GM12801 (cell line): ENCODE measurements around the gene ANTXRL.

Source experiments
- TF ChIP-seq, protein P1 (sequence below): IDR thresholded peaks from one replicate; pipeline ENCODE4 v1.5.1; 2011; ENCODE audit warnings: control low read depth; ENCODE audit not compliant: insufficient read length; ENCODE audit errors: extremely low read depth

Gene ANTXRL

GRCh38 chr10:46293228-46293627, 6.4 kb downstream of the ANTXRL start:
- TF ChIP-seq, protein P1, sequence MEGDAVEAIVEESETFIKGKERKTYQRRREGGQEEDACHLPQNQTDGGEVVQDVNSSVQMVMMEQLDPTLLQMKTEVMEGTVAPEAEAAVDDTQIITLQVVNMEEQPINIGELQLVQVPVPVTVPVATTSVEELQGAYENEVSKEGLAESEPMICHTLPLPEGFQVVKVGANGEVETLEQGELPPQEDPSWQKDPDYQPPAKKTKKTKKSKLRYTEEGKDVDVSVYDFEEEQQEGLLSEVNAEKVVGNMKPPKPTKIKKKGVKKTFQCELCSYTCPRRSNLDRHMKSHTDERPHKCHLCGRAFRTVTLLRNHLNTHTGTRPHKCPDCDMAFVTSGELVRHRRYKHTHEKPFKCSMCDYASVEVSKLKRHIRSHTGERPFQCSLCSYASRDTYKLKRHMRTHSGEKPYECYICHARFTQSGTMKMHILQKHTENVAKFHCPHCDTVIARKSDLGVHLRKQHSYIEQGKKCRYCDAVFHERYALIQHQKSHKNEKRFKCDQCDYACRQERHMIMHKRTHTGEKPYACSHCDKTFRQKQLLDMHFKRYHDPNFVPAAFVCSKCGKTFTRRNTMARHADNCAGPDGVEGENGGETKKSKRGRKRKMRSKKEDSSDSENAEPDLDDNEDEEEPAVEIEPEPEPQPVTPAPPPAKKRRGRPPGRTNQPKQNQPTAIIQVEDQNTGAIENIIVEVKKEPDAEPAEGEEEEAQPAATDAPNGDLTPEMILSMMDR: no peak

DNA sequence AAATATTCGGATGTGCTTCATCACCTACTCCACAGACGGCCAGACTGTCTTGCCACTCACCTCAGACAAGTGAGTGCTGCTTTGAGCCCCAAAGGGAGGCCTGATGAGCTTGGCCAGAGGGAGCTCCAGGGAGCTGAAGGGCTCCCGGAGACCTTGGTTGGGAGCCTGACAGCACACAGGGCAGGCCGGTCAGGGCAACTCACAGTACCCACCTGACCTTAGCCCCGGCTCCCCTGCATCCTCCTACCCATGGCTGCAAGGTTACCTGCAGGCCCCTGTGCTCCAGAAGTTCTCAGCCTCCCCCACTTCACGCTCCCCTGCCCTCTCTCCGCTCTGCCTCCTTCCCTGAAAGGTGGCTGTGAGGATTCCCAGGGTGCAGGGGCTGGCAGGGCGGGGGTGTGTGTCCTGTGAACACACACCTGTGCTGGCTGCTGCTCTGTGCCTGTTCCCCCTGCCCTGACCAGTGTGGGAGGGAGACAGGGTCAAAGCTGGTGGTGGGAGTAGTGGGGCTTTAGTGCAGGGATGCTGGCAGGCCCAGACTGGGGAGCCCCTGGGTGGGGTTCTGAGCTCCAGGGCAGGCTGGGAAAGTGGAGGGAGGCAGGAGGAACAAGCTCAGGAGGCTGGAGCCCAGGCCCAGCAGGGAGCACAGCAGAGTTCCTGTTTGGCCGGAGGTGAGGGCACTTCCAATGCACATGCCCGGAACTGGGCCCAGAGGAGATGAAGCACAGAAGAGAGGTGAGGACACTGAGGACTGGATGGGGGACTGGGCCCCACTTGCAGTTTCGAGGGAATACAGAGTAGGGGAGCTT, 7.2 kb downstream of the ANTXRL start:
- TF ChIP-seq, protein P1: no peak

DNA sequence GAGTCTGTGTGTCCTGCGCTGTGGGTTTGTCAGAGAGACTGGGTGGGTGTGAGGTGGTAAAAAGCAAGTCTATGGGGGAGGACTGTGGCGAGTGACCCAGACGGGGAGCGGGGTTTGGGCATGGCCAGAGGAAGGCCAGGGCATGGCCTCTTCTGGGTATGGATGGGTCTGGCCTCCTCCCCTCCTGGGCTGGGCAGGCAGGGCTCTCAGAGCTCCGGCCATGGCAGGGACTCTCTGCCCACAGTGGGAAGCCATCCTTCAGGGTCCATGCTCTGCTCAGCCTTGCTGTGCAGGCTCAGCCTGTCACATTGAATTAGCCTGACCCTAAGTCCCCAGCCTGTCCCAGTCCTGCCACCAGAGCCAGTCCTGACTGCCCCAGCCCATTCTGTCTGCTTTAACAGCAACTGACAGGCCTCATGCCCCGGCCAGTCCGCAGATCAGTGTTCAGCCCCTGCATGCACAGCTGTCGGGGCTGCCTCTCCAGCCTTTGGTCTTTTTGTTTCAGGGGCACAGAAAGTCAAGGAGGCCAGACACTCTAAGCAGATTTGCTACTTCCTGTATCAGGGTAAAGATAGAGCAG, 7.9 kb downstream of the ANTXRL start:
- TF ChIP-seq, protein P1: no peak

GRCh38 chr10:46296641-46297141, 9.9 kb downstream of the ANTXRL start:
- TF ChIP-seq, protein P1: no peak

DNA sequence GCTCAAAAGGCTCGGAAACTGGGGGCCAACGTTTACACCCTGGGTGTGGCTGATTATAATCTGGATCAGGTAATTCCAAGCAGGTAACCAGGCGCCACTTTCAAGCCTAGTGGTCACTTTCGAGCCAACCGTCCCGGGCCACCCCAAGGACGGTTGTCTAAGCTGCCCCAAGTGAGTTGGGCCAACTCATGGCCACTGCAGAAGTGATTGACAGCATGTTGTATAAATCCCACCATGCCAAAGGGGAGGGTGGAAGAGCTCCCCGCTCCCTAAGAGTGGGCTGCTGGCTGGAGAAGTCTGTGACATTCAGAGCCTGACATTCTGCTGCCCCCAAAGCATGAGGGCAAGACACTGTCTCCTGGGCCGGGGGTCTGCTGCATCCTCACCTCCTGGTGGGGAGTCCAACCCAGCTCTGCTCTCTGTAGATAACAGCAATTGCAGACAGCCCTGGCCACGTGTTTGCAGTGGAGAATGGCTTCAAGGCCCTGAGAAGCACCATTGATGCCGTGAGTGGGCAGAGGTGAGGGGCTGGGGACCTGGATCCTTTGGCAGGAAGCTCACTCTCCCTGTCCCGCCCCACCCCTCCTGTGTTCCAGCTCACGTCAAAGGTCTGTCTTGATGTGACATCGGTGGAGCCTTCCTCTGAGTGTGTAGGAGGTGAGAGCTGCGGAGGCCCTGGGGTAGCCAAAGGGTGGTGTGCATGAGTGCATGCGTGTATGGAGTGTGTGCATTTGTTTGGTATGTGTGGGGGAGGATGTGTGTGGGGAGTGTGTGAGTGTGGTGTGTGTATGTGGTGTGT, 10.8 kb downstream of the ANTXRL start:
- TF ChIP-seq, protein P1: no peak

- TF ChIP-seq, protein P1: no peak
Measured at GRCh38 chr10:46298477-46299285, 11.9 kb downstream of the ANTXRL start.

DNA sequence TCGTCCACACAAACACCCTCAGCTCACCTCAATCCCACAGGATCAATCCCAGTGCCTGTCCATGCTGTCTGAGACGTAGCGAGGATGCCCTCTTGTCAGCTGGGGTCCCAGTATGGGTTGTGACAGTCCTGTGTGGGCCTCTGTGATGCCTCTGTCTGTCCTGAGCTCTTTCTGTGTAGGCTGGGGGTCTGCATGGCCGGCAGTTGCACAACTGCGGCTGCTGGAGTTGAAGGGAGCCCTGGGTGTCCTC, 12.4 kb downstream of the ANTXRL start:
- TF ChIP-seq, protein P1: no peak
